ENCODE measurements around the gene CACNA1D. TPM values are rescaled to one million over a fixed set of nuclear protein-coding genes. Genes with fewer than 3 reads are reported as not detected.

The CACNA1D gene
- total RNA-seq, 1 donor from 2014 or later, result 47.2 TPM

DNA sequence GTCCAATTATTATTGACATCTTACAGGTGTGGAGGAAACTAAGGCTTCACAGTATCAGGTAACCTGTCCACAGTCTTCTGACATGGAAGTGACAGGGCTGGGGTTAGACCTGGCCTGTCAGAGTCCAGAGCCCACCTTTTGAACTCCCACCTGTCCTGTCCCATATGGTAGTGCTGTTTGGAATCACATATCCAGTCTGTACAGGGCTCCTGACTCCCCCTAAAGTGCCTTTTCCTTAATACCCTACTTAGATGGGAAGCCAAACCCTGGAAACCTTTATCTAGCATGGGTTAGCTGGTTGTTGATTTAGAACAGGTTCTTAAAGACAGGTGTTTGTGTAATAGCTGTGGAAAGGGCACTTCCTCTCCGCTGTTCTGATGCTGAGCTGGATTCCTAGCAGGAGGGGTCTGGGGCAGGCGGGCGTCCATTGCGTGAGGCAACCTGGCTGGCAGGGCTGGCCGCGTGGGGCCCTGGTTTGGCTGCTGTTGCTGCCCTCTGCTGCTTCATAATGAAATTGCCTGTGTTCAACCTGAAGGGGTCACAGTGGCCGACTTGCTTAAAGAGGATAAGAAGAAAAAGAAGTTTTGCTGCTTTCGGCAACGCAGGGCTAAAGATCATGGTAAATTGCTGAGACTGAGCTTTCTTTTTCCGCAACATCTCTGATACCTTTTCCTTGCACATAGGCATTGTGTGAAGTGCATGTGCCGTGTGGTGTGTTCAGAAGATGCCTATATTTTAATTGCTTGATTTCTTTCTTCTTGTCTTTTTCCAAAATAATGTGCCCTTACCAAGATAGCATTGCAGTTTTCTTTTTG lies 215.7 kb downstream of the CACNA1D start:
- no peaks in the 10 kb centered on the region for H3K36me3 ChIP-seq
- TF ChIP-seq, protein P1, sequence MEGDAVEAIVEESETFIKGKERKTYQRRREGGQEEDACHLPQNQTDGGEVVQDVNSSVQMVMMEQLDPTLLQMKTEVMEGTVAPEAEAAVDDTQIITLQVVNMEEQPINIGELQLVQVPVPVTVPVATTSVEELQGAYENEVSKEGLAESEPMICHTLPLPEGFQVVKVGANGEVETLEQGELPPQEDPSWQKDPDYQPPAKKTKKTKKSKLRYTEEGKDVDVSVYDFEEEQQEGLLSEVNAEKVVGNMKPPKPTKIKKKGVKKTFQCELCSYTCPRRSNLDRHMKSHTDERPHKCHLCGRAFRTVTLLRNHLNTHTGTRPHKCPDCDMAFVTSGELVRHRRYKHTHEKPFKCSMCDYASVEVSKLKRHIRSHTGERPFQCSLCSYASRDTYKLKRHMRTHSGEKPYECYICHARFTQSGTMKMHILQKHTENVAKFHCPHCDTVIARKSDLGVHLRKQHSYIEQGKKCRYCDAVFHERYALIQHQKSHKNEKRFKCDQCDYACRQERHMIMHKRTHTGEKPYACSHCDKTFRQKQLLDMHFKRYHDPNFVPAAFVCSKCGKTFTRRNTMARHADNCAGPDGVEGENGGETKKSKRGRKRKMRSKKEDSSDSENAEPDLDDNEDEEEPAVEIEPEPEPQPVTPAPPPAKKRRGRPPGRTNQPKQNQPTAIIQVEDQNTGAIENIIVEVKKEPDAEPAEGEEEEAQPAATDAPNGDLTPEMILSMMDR (IDR thresholded peaks at IDR 0.05), result peak; percentile 85
- peak overlapping the region; percentile 40 for H3K27ac ChIP-seq
- peak; percentile 88 for ATAC-seq
- intact Hi-C loops (cut with DNase I), result no loop called here
- no peaks in the 10 kb centered on the region for H3K9me3 ChIP-seq
- H3K4me1 ChIP-seq, result peaks cover 17% of the 10 kb centered on the region
- DNase-seq, result peak; percentile 90
- no peak overlapping the region for H3K4me3 ChIP-seq
- H3K27me3 ChIP-seq, result no peaks in the 10 kb centered on the region

DNA sequence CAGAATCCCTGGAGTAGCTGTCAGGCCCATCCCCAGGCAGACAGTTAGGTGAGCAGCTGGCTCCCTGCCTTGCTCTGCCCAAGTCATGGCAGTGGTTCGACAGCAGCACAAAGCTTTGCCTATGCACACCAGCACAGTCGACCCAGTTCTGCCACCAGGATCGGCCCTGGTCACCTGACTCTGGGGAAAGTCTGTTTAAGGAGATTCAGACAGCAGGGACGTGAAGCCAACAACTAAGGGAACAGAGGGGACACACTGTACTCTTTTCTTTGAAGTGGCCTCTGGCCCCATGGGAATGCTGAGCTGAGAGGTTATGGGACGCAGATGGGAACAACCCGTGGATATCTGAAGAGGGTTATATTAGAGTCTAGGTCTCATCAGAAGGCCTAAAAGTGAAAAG lies 217.0 kb downstream of the CACNA1D start:
- TF ChIP-seq, protein P1 (IDR thresholded peaks at IDR 0.05), result no peak
- Histone ChIP-seq H3K27me3 (no peaks in the 10 kb centered on the region), H3K4me3 (no peak overlapping the region), H3K9me3 (no peaks in the 10 kb centered on the region), H3K4me1 (peaks cover 17% of the 10 kb centered on the region), H3K27ac (peak overlapping the region; percentile 56), H3K36me3 (no peaks in the 10 kb centered on the region)
- intact Hi-C loops (cut with DNase I), result no loop called here
- no peak for ATAC-seq
- DNase-seq, result no peak

DNA sequence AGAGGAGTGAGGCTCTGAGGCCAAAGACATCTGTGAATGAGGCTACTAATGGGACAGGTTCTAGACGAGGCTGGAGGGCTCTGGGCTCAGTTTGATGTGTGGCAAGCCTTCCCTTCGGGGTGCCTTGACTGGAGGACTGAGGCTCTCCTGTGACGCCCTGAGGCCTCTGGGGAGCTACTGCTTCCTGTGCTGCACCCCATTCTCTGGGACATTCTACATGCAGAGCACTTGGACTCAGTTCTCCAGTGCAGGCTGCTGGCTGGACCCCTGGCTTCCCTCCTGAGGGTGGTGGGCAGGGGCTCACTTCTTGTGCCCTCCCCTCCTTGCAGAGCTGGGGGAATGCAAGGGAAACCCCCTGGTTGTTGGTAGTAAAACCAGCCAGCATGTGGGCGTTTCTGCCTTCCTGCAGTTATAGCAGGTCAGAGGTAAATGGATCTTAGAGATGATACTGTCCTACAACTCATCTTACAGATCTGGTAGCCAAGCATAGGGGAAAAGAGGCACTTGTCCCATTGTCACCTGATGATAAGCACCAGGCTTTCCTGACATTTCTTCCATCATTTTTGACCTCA lies 218.5 kb downstream of the CACNA1D start:
- Histone ChIP-seq H3K9me3 (no peaks in the 10 kb centered on the region), H3K4me3 (no peak overlapping the region), H3K36me3 (no peaks in the 10 kb centered on the region), H3K4me1 (peaks cover 12% of the 10 kb centered on the region), H3K27me3 (no peaks in the 10 kb centered on the region), H3K27ac (no peak overlapping the region)
- no peak for DNase-seq
- TF ChIP-seq, protein P1 (IDR thresholded peaks at IDR 0.05), result no peak
- intact Hi-C loops (cut with DNase I), result no loop called here
- ATAC-seq, result no peak

DNA sequence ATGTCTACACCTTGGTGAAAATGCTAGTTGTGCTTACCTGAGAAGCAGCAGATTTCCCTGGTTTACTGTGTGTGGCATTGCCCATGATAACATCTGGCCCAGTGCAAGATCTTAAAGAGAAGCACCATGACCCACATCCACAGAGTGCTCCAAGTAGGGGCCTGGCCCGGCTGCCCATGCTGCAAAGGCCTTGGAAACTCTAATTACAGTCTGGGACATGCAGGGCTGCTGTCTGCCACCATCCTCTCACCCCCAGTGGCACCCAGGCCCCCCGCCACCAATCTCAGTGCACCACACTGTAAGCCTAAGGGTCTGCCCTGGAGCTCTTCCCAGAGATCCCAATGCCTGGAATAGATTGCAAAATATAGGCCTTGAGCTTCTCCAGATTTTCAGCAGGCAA lies 219.2 kb downstream of the CACNA1D start:
- no peak overlapping the region for H3K27ac ChIP-seq
- no peak for ATAC-seq
- intact Hi-C loops (cut with DNase I), result no loop called here

DNA sequence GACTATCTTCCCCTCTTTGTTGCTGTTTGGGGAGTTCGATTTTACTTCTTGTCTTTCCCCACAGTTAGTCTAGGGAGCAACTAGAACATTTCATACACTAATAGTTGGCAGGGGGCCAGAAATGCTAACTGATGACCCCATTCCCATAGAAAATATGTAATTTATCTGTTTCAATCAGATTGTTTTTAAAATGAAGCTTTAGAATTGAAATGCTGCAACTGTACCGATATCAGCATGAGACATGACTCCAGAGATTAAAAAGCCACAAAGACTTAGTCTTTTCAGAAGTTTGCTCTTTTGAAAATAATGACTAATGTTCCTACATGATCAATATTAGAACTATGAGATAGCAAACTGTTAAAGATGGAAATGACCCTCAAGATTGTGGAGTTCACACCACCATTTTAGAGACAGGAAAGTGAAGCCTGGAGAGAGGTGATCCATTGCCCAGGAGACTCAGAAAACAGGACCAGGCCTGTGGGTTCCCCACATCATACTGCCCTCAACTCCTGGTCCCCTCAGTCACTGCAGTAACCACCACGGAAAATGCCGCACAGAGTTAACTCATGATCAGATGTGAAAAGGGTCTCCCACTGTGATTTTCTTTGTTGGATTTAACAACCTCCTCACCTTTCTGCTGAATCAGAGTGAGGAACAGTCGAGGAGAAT lies 221.5 kb downstream of the CACNA1D start:
- Histone ChIP-seq H3K9me3 (no peaks in the 10 kb centered on the region), H3K27ac (no peak overlapping the region), H3K27me3 (no peaks in the 10 kb centered on the region), H3K36me3 (no peaks in the 10 kb centered on the region), H3K4me3 (no peak overlapping the region), H3K4me1 (no peaks in the 10 kb centered on the region)
- TF ChIP-seq, protein P1 (IDR thresholded peaks at IDR 0.05), result no peak
- intact Hi-C loops (cut with DNase I), result no loop called here
- no peak for DNase-seq
- no peak for ATAC-seq

More for the DNA sequence above, 219.2 kb downstream of the CACNA1D start:
- H3K9me3 ChIP-seq, result no peaks in the 10 kb centered on the region
- H3K4me3 ChIP-seq, result no peak overlapping the region
- H3K4me1 ChIP-seq, result peaks cover 8% of the 10 kb centered on the region
- no peaks in the 10 kb centered on the region for H3K27me3 ChIP-seq
- TF ChIP-seq, protein P1 (IDR thresholded peaks at IDR 0.05), result no peak
- H3K36me3 ChIP-seq, result no peaks in the 10 kb centered on the region
- no peak for DNase-seq

All from upper lobe of right lung (tissue), 1 donor.